ENCODE data around the gene DNALI1. TPM values are rescaled to one million over a fixed set of nuclear protein-coding genes. Genes with fewer than 3 reads are reported as not detected.
A peak's percentile ranks its signal among the peaks of the same experiment; 100 is the strongest.

DNALI1 gene
- total RNA-seq, 2 donors from 2014 or later, result 2.6 to 6.5 TPM

DNA sequence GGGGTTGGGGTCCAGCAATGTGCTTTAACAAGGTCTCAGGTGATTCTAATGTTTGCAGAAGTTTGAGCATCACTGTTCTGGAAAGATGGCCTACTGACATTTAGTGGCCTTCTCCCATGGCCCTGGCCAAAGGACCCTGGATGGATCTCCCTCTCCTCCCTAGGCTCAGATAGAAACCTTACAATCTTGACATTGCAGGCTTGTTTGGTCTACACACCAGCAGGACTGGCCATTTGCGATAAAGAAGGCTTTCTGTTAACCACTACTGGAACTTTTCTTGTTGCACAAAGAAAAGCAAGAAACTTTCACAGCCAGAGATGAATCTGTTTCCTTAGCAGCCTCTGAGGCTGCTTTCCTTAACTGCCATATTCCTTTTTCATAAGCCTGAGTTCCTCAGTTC, 6.2 kb downstream of the DNALI1 start:
- ATAC-seq (ENCODE audit: insufficient number of reproducible peaks, low FRiP score, low read depth) (no peak), DNase-seq (ENCODE audit: low spot score) (no peak)
- H3K9me3 ChIP-seq, result no peaks in the 10 kb centered on the region
- TF ChIP-seq, protein P1, sequence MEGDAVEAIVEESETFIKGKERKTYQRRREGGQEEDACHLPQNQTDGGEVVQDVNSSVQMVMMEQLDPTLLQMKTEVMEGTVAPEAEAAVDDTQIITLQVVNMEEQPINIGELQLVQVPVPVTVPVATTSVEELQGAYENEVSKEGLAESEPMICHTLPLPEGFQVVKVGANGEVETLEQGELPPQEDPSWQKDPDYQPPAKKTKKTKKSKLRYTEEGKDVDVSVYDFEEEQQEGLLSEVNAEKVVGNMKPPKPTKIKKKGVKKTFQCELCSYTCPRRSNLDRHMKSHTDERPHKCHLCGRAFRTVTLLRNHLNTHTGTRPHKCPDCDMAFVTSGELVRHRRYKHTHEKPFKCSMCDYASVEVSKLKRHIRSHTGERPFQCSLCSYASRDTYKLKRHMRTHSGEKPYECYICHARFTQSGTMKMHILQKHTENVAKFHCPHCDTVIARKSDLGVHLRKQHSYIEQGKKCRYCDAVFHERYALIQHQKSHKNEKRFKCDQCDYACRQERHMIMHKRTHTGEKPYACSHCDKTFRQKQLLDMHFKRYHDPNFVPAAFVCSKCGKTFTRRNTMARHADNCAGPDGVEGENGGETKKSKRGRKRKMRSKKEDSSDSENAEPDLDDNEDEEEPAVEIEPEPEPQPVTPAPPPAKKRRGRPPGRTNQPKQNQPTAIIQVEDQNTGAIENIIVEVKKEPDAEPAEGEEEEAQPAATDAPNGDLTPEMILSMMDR (IDR thresholded peaks at IDR 0.05), result no peak
- no peaks in the 10 kb centered on the region for H3K4me1 ChIP-seq (ENCODE audit: control insufficient read depth in 1 of 2, low read depth in 2 of 2)
- H3K27me3 ChIP-seq (replicated peaks; ENCODE audit: insufficient read depth), result no peaks in the 10 kb centered on the region
- peaks cover 19% of the 10 kb centered on the region for H3K36me3 ChIP-seq
- H3K27ac ChIP-seq, result peak overlapping the region in 1 of 2 donors; percentile 48
- no peak overlapping the region for H3K4me3 ChIP-seq

DNA sequence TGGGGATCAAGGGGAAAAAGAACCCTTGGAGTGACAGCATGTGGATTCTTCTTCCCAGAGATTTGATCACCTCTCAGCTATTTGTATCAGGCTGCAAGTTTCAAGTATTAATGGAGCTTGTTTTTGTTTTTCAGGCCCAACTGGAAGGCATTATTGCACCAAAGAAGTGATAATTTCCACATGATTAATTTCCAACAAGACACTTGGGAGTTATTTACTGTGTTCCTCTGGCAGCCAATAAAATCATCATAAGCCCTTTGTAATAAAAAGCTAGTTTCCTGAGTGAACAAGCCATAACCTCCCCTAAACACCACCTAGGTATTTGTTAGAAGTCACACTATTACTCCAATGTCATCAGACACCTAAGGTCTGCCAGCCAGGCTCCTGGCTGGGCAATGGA, 8.2 kb downstream of the DNALI1 start:
- peaks cover 23% of the 10 kb centered on the region for H3K36me3 ChIP-seq

DNA sequence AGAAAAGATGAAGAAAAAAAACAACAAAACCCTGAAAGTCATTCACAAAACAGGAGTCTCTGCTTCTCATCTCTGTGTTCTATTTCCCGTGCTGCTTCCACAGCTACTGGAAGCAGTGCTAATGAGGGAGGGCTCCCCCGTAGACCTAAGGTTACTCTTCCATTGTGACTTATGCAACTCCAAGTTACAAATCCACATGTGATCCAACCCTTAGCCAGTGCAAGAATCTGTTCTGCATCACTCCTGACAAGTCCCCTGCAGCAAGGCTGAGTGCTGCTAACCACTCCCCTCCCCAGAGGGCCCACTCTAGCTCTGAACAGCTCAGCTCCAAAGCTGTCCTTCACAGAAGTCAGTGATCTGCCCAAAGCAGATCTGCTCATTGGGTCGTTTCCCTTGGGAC, 10.3 kb downstream of the DNALI1 start:
- Histone ChIP-seq H3K27me3 (replicated peaks; ENCODE audit: insufficient read depth) (no peaks in the 10 kb centered on the region), H3K36me3 (peaks cover 25% of the 10 kb centered on the region), H3K4me3 (no peak overlapping the region), H3K9me3 (no peaks in the 10 kb centered on the region), H3K4me1 (ENCODE audit: control insufficient read depth in 1 of 2, low read depth in 2 of 2) (no peaks in the 10 kb centered on the region), H3K27ac (no peak overlapping the region)
- DNase-seq (ENCODE audit: low spot score) (no peak), ATAC-seq (ENCODE audit: insufficient number of reproducible peaks, low FRiP score, low read depth) (no peak)
- TF ChIP-seq, protein P1 (IDR thresholded peaks at IDR 0.05), result no peak

More for the DNA sequence above, 8.2 kb downstream of the DNALI1 start:
- DNase-seq (ENCODE audit: low spot score) (no peak), ATAC-seq (ENCODE audit: insufficient number of reproducible peaks, low FRiP score, low read depth) (no peak)
- Histone ChIP-seq H3K27me3 (replicated peaks; ENCODE audit: insufficient read depth) (no peaks in the 10 kb centered on the region), H3K27ac (no peak overlapping the region), H3K9me3 (no peaks in the 10 kb centered on the region), H3K4me1 (ENCODE audit: control insufficient read depth in 1 of 2, low read depth in 2 of 2) (no peaks in the 10 kb centered on the region), H3K4me3 (no peak overlapping the region)
- TF ChIP-seq, protein P1 (IDR thresholded peaks at IDR 0.05), result no peak

DNA sequence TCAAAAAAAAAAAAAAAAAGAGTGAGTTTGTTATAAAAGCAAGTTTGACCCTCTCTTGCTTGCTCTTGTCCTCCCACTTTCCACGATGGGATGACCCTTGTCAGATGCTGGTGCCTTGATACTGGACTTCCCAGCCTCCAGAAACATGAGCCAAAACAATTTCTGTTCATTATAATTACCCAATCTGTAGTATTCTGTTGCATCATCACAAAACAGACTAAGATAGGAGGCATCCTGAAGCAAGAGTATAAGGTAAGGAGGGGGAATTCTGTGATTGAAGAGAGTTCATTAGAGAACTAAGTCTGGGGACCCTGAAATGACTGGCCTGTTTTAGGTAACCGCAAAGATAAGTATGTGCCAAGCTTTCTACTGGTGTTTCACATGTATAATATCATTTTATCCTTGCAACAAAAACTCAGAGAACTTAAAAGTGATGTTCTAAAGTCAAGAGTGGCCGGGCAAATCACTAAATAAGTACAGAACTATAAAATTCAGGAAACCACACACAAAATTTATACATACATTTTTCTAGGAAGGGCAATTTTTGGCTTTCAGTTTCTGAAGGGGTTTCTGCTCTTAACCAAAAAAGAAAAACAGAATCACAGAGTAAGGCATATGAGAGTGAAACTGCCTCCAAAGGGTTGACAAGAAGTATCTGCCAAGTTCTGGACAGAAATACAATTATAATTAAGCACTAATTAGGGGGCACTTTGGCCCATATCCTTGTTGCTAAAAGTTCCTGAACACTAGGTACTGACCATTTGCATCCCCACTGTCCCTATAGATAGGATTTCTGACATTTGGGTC, 14.0 kb downstream of the DNALI1 start:
- H3K27ac ChIP-seq, result no peak overlapping the region
- DNase-seq (ENCODE audit: low spot score), result no peak
- H3K36me3 ChIP-seq, result peaks cover 44% of the 10 kb centered on the region
- ATAC-seq (ENCODE audit: insufficient number of reproducible peaks, low FRiP score, low read depth), result no peak
- H3K4me3 ChIP-seq, result no peak overlapping the region
- H3K9me3 ChIP-seq, result no peaks in the 10 kb centered on the region
- TF ChIP-seq, protein P1 (IDR thresholded peaks at IDR 0.05), result no peak
- H3K4me1 ChIP-seq (ENCODE audit: control insufficient read depth in 1 of 2, low read depth in 2 of 2), result no peaks in the 10 kb centered on the region
- H3K27me3 ChIP-seq (replicated peaks; ENCODE audit: insufficient read depth), result no peaks in the 10 kb centered on the region

DNA sequence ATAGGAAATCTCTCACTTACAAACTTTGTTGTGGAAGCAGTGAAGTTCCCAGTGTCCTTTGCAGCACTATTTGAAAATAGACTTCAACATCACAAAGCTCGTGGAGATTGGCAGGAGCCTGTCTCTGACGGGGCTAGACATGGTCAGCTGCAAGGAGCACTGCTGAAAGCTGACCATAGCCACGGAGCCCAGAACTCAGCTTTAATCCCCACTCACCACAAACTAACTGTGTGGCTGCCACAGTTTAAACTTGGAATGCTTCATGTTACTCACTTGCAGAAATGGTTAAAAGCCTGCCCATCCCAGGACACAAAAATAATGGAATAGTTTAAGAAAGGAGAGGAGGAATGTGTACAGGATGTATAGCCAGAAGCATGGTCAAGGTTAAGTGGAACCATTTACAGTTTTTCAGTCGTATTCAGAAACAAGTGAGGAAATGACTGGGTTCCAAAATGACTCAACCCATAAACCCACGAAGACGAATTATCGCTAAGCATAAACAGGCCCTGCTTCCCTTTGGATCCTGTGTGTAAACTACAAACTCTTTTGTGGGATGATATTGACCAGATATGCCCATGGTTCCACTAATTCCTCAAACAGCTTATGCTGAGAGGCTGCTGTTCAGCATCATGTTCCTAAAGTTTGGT, 18.2 kb downstream of the DNALI1 start:
- no peak overlapping the region for H3K4me3 ChIP-seq
- no peaks in the 10 kb centered on the region for H3K27me3 ChIP-seq (replicated peaks; ENCODE audit: insufficient read depth)
- TF ChIP-seq, protein P1 (IDR thresholded peaks at IDR 0.05), result no peak
- no peaks in the 10 kb centered on the region for H3K9me3 ChIP-seq
- H3K4me1 ChIP-seq (ENCODE audit: control insufficient read depth in 1 of 2, low read depth in 2 of 2), result peaks cover 0 to 3% of the 10 kb centered on the region in 2 donors
- ATAC-seq (ENCODE audit: insufficient number of reproducible peaks, low FRiP score, low read depth), result no peak
- peaks cover 54% of the 10 kb centered on the region for H3K36me3 ChIP-seq
- no peak overlapping the region for H3K27ac ChIP-seq
- no peak for DNase-seq (ENCODE audit: low spot score)

Data from thoracic aorta (tissue), 2 donors.